CD4-positive, alpha-beta T cell (primary cell): ENCODE data around the gene PSMC5. TPM values are rescaled to one million over a fixed set of nuclear protein-coding genes. Genes with fewer than 3 reads are reported as not detected.

Experiments used
- ATAC-seq: fragments of 200-7000 bp; cut with Tn5 transposase; one replicate; pipeline ENCODE4 v1.10.0; 2022; ENCODE audit warnings: mild to moderate bottlenecking; ENCODE audit not compliant: poor library complexity
- CTCF ChIA-PET: fragments of 350-600 bp; sonication (Branson Sonifier 250); formaldehyde crosslinking; loops from one replicate; lab custom pipeline; 2021; ENCODE audit warnings: antibody characterized with exemption, inconsistent platforms; lab: Charles Lee
- POLR2A ChIA-PET: fragments of 350-600 bp; sonication (Branson Sonifier 250); formaldehyde crosslinking; loops from one replicate; lab custom pipeline; 2021; ENCODE audit warnings: antibody characterized with exemption, inconsistent platforms; lab: Charles Lee
- DNase-seq, 14 experiments: peaks; one replicate each; pipeline ENCODE4 v3.0.0-alpha.2; 2013 to 2020; ENCODE audit warnings: mixed read lengths in 2 of 14
- H3K27ac ChIP-seq, 2 donors: one replicate each; pipeline versions ENCODE4 v1.5.1 to v1.7.0; 2013; ENCODE audit warnings: low read length in 2 of 2, low read depth in 1 of 2, mild to moderate bottlenecking in 1 of 2
- H3K27me3 ChIP-seq, 2 experiments: 1 replicate in 1 of 2; 2 replicates in 1 of 2; pipeline versions ENCODE4 v1.6.1 to v1.7.0; 2013; ENCODE audit warnings: low read length in 2 of 2, control low read depth in 1 of 2, mild to moderate bottlenecking in 1 of 2, moderate library complexity in 1 of 2; ENCODE audit not compliant: insufficient read depth in 2 of 2, control insufficient read depth in 1 of 2
- H3K36me3 ChIP-seq: one replicate; pipeline ENCODE4 v1.6.1; 2013; ENCODE audit warnings: low read length, control low read depth; ENCODE audit not compliant: insufficient read depth
- H3K4me1 ChIP-seq: one replicate; pipeline ENCODE4 v1.6.1; 2013; ENCODE audit warnings: low read length, control low read depth; ENCODE audit not compliant: insufficient read depth
- H3K4me3 ChIP-seq: one replicate; pipeline ENCODE4 v1.5.1; 2013; ENCODE audit warnings: mild to moderate bottlenecking, low read length, moderate library complexity
- H3K9me3 ChIP-seq, 2 experiments: 1 replicate in 1 of 2; 2 replicates in 1 of 2; pipeline versions ENCODE4 v1.6.1 to v1.7.0; 2013; ENCODE audit warnings: low read length in 2 of 2, mild to moderate bottlenecking in 2 of 2, control low read depth in 1 of 2, moderate library complexity in 1 of 2; ENCODE audit not compliant: control insufficient read depth in 1 of 2, insufficient read depth in 1 of 2
- H3K27ac Mint-ChIP-seq: one replicate; pipeline ENCODE4 v1.8.0; 2020; ENCODE audit warnings: mixed read lengths
- H3K27me3 Mint-ChIP-seq: one replicate; pipeline ENCODE4 v1.8.0; 2021; ENCODE audit warnings: mixed read lengths
- H3K36me3 Mint-ChIP-seq: one replicate; pipeline ENCODE4 v1.8.0; 2021; ENCODE audit warnings: low read depth, mixed read lengths
- H3K4me1 Mint-ChIP-seq: one replicate; pipeline ENCODE4 v1.8.0; 2021; ENCODE audit warnings: low read depth, mixed read lengths
- H3K4me3 Mint-ChIP-seq: one replicate; pipeline ENCODE4 v1.8.0; 2020; ENCODE audit warnings: mild to moderate bottlenecking, mixed read lengths
- H3K9me3 Mint-ChIP-seq: one replicate; pipeline ENCODE4 v1.8.0; 2020; ENCODE audit warnings: mixed read lengths
- CTCF ChIP-seq: fragments of 200-600 bp; IDR thresholded peaks from one replicate; pipeline ENCODE4 v1.8.0; 2022; ENCODE audit warnings: antibody characterized with exemption, mild to moderate bottlenecking
- intact Hi-C, 2 experiments: fragments of 100-400 bp; cut with DNase I in 1 of 2; cut with micrococcal nuclease in 1 of 2; formaldehyde crosslinking; loops; one replicate each; pipeline versions ENCODE4 v1.15.1 to v1.9.0; 2023 to 2025; cut with DNase I, micrococcal nuclease
- polyA plus RNA-seq, 2 donors: library from polyadenylated mRNA; unstranded; fragments of 120-200 nt; gene quantifications; one replicate each; pipeline ENCODE4 v1.2.1, GENCODE V29; 2013
- total RNA-seq, 174 experiments: library from RNA in 2 of 174; stranded (reverse) in 2 of 174; gene quantifications; one replicate each; pipeline ENCODE4 v1.2.3 and lab custom pipeline; 2021 to 2026

The PSMC5 gene
- total RNA-seq, result 10 to 100 TPM; 83.1 to 84.6 TPM
- polyA plus RNA-seq (2013, experiment 1 of 2), result 129 TPM
- polyA plus RNA-seq (2013, experiment 2 of 2), result 140 TPM
- total RNA-seq (lab: John Stamatoyannopoulos, UW), result 31.9 to 229 (median 78.3) reads per million in 172 experiments

- DNase-seq, result peak; percentile 91 to 98 (median 95)
- Mint-ChIP-seq H3K4me1 (peaks cover 75% of the 10 kb centered on the region), H3K4me3 (peak within 1 kb of the TSS; percentile 94), H3K9me3 (no peaks in the 10 kb centered on the region), H3K36me3 (peaks cover 100% of the 10 kb centered on the region), H3K27me3 (no peaks in the 10 kb centered on the region), H3K27ac (peak within 1 kb of the TSS; percentile 96)
- Histone ChIP-seq H3K27me3 (no peaks in the 10 kb centered on the region), H3K27ac (peak within 1 kb of the TSS; percentile 77 to 96), H3K36me3 (peaks cover 71% of the 10 kb centered on the region), H3K9me3 (no peaks in the 10 kb centered on the region), H3K4me3 (peak within 1 kb of the TSS; percentile 83), H3K4me1 (peaks cover 69% of the 10 kb centered on the region)
- intact Hi-C loops, result loop anchor here (1.0 to 5.0 kb wide), 5 partner anchors 16 to 205 kb away; partner anchors contain the start of genes CCDC47 (in 2 of the 2) and MAP3K3 (in 1 of the 2)
- TF ChIP-seq CTCF, result peak; percentile 65
- ChIA-PET CTCF (interaction anchor here (0.9 to 5.6 kb wide), 5 partner anchors 8 to 52 kb away, joined by 3 to 21 read pairs (median 3); no protein-coding TSS in a partner anchor), POLR2A (interaction anchor here (0.6 to 7.3 kb wide), 15 partner anchors 9 to 678 kb away, joined by 3 to 86 read pairs (median 4); partner anchors contain the start of genes CCDC47, DDX42, LIMD2 and MAP3K3)
- ATAC-seq, result peak; percentile 93
Measured at GRCh38 chr17:63827002-63827800, at the start of gene PSMC5, which contains the start of gene FTSJ3. Gene PSMC5, plus strand, starts transcription at chr17:63827431. Its CDS starts 60 bp downstream, at chr17:63827491. Gene FTSJ3, minus strand, starts transcription at chr17:63827663. Its CDS starts 761 bp downstream, at chr17:63826902.

- CTCF ChIA-PET, result no interaction called here
- Mint-ChIP-seq H3K27me3 (no peaks in the 10 kb centered on the region), H3K4me3 (no peak overlapping the region), H3K27ac (peak overlapping the region; percentile 14), H3K4me1 (peaks cover 74% of the 10 kb centered on the region), H3K9me3 (no peaks in the 10 kb centered on the region), H3K36me3 (peaks cover 57% of the 10 kb centered on the region)
- peaks cover 46% of the 10 kb centered on the region for H3K36me3 ChIP-seq
- peaks cover 37% of the 10 kb centered on the region for H3K4me1 ChIP-seq
- H3K27me3 ChIP-seq, result no peaks in the 10 kb centered on the region
- H3K4me3 ChIP-seq, result no peak overlapping the region
- ATAC-seq (no peak), DNase-seq (no peak)
- intact Hi-C loops, result no loop called here
- no peak overlapping the region for H3K27ac ChIP-seq
- no peaks in the 10 kb centered on the region for H3K9me3 ChIP-seq
- TF ChIP-seq CTCF, result no peak
- POLR2A ChIA-PET, result no interaction called here
Measured at GRCh38 chr17:63780507-63780906, 46.7 kb upstream of the PSMC5 start.

- no peaks in the 10 kb centered on the region for H3K27me3 ChIP-seq
- H3K4me3 ChIP-seq, result no peak overlapping the region
- intact Hi-C loops, result no loop called here
- H3K27ac Mint-ChIP-seq, result peak overlapping the region; percentile 14
- ATAC-seq (no peak), DNase-seq (no peak)
- no peak for TF ChIP-seq CTCF
- ChIA-PET POLR2A (interaction anchor here (1.4 kb wide), 1 partner anchor 24 kb away, joined by 3 read pairs; no protein-coding TSS in a partner anchor), CTCF (no interaction called here)
- H3K9me3 ChIP-seq, result no peaks in the 10 kb centered on the region
- H3K36me3 ChIP-seq, result peaks cover 49% of the 10 kb centered on the region
- no peak overlapping the region for H3K27ac ChIP-seq
- no peak overlapping the region for H3K4me3 Mint-ChIP-seq
- H3K36me3 Mint-ChIP-seq, result peaks cover 61% of the 10 kb centered on the region
- H3K4me1 Mint-ChIP-seq, result peaks cover 74% of the 10 kb centered on the region
- H3K4me1 ChIP-seq, result peaks cover 36% of the 10 kb centered on the region
- H3K27me3 Mint-ChIP-seq, result no peaks in the 10 kb centered on the region
- no peaks in the 10 kb centered on the region for H3K9me3 Mint-ChIP-seq
Measured at GRCh38 chr17:63780928-63781327, 46.3 kb upstream of the PSMC5 start.
